Hair follicle dermal papilla cell (primary cell): ENCODE results near the gene OR3A1. TPM values are rescaled to one million over a fixed set of nuclear protein-coding genes. Genes with fewer than 3 reads are reported as not detected.

Experiments used
- total RNA-seq: library from RNA; depleted of rRNA; stranded (reverse); fragments of >200 nt; gene quantifications from 2 replicates; pipeline ENCODE4 v1.2.3, GENCODE V29; 2012

Gene OR3A1, protein sequence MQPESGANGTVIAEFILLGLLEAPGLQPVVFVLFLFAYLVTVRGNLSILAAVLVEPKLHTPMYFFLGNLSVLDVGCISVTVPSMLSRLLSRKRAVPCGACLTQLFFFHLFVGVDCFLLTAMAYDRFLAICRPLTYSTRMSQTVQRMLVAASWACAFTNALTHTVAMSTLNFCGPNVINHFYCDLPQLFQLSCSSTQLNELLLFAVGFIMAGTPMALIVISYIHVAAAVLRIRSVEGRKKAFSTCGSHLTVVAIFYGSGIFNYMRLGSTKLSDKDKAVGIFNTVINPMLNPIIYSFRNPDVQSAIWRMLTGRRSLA
- not detected in 2 replicates for total RNA-seq

DNA sequence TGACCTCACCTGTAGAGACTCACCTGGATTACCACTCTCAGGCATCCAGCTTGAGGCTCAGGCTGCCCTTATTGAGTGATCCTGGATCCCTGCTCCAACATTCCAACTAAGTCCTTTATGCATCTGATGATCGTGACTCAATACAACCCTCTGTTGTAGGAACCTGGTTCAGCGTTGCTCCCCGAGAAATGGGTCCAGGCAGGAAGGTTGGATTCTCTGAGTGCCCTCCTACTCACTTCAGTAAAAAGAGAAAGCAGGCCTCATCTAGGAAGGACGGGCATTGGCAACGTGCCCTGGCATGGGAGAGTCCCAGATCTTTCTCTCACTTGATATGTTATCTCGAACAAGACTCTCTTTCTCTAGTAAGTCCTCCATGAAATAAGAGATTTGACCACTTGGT lies at the start of gene OR3A1:
TSS of gene OR3A1 (minus strand) at position 101 of the 400 bp plus-strand sequence. CDS start 5,778 bp downstream, outside the sequence.

Other genes with a start within 250 kb of the OR3A1 start
- gene OR1D5, start 234.8 kb downstream of the OR3A1 start, total RNA-seq: not detected in 2 replicates
- gene OR1D2, start 193.9 kb downstream of the OR3A1 start, total RNA-seq: not detected in 2 replicates
- not detected in 2 replicates for gene OR1G1, start 170.8 kb downstream of the OR3A1 start, total RNA-seq
- not detected in 2 replicates for gene OR1A2, start 100.8 kb downstream of the OR3A1 start, total RNA-seq
- not detected in 2 replicates for gene OR1A1, start 90.7 kb downstream of the OR3A1 start, total RNA-seq
- under 0.01 and 0.24 TPM in 2 replicates for gene OR3A2, start 87.9 kb upstream of the OR3A1 start, total RNA-seq
- not detected in 2 replicates for gene OR1E1, start 100.0 kb upstream of the OR3A1 start, total RNA-seq
- not detected in 2 replicates for gene OR3A3, start 113.0 kb upstream of the OR3A1 start, total RNA-seq
- gene OR1E2, start 135.5 kb upstream of the OR3A1 start, total RNA-seq: not detected in 2 replicates
- 0.49 and 0.85 TPM in 2 replicates for gene SPATA22, start 173.5 kb upstream of the OR3A1 start, total RNA-seq
- gene ASPA, start 177.6 kb upstream of the OR3A1 start, total RNA-seq: 0.16 and 1.6 TPM in 2 replicates